ENCODE measurements around the gene CYP26C1.

CYP26C1 gene

GRCh38 chr10:93110472-93111146 is 50.0 kb downstream of the CYP26C1 start:
- DNase-seq (ENCODE audit: low read depth, low spot score) = no peak

GRCh38 chr10:93113042-93113441 is 52.4 kb downstream of the CYP26C1 start:
- DNase-seq (ENCODE audit: low read depth, low spot score) = no peak

GRCh38 chr10:93115661-93116383 is 55.2 kb downstream of the CYP26C1 start:
- no peak for DNase-seq (ENCODE audit: low read depth, low spot score)

Data from brain pericyte (primary cell).